ENCODE data around the gene HIBCH. TPM values are rescaled to one million over a fixed set of nuclear protein-coding genes. Genes with fewer than 3 reads are reported as not detected.
"Not testable (repeated sequence)": the region's sequence is repeated elsewhere in the genome, so short reads cannot be mapped to it uniquely, and the experiment has no call there.

HIBCH gene
- total RNA-seq, 1 donor from 2014 or later, result 4.7 TPM

- TF ChIP-seq CTCF (IDR thresholded peaks at IDR 0.05; ENCODE audit: insufficient read depth, low read length, severe bottlenecking), result no peak
- no peaks in the 10 kb centered on the region for H3K27me3 ChIP-seq (ENCODE audit: control insufficient read depth, insufficient read depth, low read length)
- FAIRE-seq, result no peak
- no peaks in the 10 kb centered on the region for H3K36me3 ChIP-seq (ENCODE audit: control insufficient read depth, insufficient read depth, low read length)
- H3K4me3 ChIP-seq (ENCODE audit: low read depth, low read length), result no peak overlapping the region
- DNase-seq (ENCODE audit: low read depth), result no peak
Measured at GRCh38 chr2:190158798-190159434, 160.7 kb downstream of the HIBCH start.

GRCh38 chr2:190157613-190158528 lies 161.8 kb downstream of the HIBCH start:
- not testable (repeated sequence) for H3K27me3 ChIP-seq (ENCODE audit: control insufficient read depth, insufficient read depth, low read length); H3K4me3 ChIP-seq (ENCODE audit: low read depth, low read length); DNase-seq (ENCODE audit: low read depth); H3K36me3 ChIP-seq (ENCODE audit: control insufficient read depth, insufficient read depth, low read length); FAIRE-seq

GRCh38 chr2:190156530-190157212 lies 163.0 kb downstream of the HIBCH start:
- Histone ChIP-seq H3K4me3 (ENCODE audit: low read depth, low read length) (no peak overlapping the region), H3K27me3 (ENCODE audit: control insufficient read depth, insufficient read depth, low read length) (no peaks in the 10 kb centered on the region), H3K36me3 (ENCODE audit: control insufficient read depth, insufficient read depth, low read length) (no peaks in the 10 kb centered on the region)
- FAIRE-seq (no peak), DNase-seq (ENCODE audit: low read depth) (no peak)
- no peak for TF ChIP-seq CTCF (IDR thresholded peaks at IDR 0.05; ENCODE audit: insufficient read depth, low read length, severe bottlenecking)

Other genes with a start within 250 kb of the HIBCH start
- gene INPP1, start 23.8 kb upstream of the HIBCH start, total RNA-seq, result 7.9 and 11.3 TPM in 2 replicates
- gene MFSD6, start 88.5 kb upstream of the HIBCH start, total RNA-seq, result 37.4 and 43.0 TPM in 2 replicates
- 1.8 and 1.9 TPM in 2 replicates for gene NEMP2, start 214.9 kb upstream of the HIBCH start, total RNA-seq